Cardiac septum (tissue), 1 donor: ENCODE measurements around the gene WHRN. TPM values are rescaled to one million over a fixed set of nuclear protein-coding genes. Genes with fewer than 3 reads are reported as not detected.

ENCODE experiments used
- DNase-seq: peaks from one replicate; pipeline ENCODE4 v3.0.0-alpha.2; 2020; ENCODE audit warnings: low spot score
- intact Hi-C: fragments of 100-400 bp; cut with DNase I; formaldehyde crosslinking; loops from one replicate; pipeline ENCODE4 v1.14.0; 2022
- total RNA-seq: library from RNA; stranded (reverse); fragmentation: NEBNext Ultra II Directional; extraction: Animal tissue kit (Norgen Biotek cat#: 25700); gene quantifications from one replicate; pipeline ENCODE4 v1.2.1, GENCODE V29; 2021
- donor health status: DM: no; HTN: no; CAD: no.

WHRN gene
- total RNA-seq, 1 donor from 2014 or later, result 0.35 TPM

DNA sequence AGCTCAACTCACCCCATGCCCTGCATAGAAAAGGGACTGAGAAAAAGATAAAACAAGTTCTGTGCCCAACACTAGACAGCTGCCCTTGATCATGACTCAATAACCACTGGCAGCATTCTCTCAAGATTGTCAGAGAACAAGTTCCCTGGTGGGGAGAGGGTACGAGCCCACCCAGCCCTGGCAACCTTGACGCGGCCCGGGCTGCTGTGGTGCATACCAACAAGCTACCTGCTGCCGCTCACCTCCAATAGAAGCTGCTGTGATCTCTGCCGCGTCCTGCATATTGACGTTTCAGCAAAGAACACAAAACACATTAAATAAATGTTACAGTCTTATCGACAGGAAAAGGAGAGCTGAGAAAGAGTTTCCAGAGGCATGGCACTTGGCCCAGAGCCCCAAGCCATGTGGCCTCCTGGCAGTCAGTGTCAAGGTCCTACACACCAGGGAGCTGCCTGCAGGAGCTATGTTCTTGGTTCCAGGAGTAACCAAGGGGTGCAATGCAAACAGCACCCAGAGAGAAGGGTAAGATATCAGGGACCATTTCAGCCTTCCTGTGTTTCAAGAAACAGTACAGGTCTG, 28.3 kb downstream of the WHRN start:
- intact Hi-C loops, result no loop called here
- DNase-seq, result no peak

DNA sequence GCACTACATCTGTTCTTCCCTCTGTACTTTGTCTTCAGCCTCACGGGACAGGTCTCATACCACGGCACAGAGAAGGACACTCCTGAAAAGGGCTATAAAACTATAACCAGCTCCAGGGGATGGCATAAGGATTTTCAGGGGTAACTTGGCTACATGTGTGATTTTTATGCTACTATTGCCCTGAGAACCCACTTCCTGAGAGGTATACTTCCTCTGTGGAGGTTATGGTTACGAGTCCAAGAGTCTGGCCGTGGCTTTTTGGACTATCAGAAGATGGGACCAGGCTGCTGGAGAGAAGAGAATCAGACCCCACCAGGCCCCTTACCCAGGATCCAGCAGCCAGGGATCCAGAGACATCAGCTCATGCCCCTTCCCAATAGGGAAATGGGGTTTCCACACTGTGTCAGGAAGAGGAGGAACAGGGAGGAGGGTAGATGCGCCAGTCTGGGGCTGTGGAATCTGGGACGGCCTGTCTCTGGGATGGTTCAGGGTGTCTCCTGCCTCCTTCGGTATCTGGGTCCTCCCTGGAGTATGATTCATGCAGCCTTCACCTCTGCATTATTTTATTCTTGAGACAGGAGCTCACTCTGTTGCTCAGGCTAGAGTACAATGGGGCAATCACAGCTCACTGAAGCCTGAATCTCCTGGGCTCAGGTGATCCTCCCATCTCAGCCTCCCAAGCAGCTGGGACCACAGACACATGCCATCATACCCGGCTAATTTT, 29.7 kb downstream of the WHRN start:
- DNase-seq, result no peak
- intact Hi-C loops, result no loop called here

- intact Hi-C loops, result no loop called here
- DNase-seq, result no peak
Observed at GRCh38 chr9:114474425-114474824, 30.8 kb downstream of the WHRN start.

DNA sequence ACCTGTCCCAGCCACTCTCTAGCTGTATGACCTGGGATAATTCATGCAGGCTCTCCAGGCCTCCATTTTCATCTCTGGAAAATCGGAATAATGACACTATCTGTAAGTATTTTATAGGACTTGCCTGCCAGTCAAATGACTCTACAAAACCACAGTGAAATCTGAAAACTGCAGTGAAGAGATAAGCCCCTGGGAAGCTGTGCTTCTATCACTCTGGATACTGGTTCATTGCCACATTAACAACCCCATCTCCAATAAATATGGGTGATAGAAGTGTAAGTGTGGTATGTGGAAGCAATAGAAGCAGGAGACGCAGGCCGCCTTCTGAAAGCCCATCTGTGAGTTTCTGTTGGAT, 31.8 kb downstream of the WHRN start:
- no peak for DNase-seq
- intact Hi-C loops, result no loop called here

DNA sequence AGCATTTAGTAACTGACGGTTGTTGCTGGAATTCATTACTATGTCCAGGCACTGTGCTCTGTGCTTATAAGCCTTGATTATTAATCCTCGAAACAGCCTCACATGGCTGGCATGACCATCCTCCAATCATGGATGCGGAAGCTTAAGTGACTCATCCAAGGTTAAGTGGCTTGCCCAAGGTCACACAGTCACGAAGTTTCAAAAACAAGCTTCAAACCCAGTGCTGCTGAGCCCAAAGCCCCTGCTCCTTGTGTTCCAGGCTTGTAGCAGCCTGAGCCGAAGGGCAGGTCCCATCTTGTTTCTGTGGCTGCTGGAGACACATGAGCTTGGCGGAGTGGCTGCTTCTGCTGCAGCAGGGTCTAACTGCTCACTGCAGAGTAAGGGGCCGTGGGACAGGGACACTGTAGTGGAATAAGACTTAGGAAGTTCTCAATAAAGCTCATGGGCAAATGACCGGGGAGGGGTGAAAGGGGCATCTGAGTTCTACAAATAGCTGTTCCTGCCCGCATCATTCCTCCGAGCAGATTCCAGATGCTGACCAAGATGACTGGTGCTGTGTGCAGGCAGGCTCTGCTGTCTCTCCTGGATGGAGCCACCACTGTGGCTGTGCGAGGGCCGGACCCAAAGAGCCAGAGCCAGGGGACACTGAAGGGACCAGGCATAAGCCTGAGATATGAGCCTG, 32.4 kb downstream of the WHRN start:
- DNase-seq, result no peak
- intact Hi-C loops, result no loop called here

DNA sequence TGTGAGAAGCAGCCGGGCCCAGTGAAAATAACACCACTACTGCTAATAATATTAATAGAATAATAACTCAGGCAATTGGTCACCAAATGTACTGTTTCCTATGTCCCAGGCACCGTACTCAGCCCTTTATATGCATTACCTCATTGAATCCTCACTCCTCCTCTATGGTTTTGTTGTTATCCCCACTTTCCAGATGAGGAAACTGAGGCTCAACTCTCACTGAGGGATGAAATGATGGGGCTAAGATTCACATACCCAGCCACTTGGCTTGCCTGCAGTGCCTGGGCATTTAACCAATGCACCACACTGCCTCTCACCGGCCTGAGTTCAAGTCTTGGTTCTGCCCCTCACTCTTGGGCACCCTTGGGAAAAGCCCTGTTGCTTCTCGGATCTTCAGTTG, 34.1 kb downstream of the WHRN start:
- intact Hi-C loops, result no loop called here
- no peak for DNase-seq

- DNase-seq, result no peak
- intact Hi-C loops, result no loop called here
Observed at GRCh38 chr9:114470581-114470980, 34.7 kb downstream of the WHRN start.

GRCh38 chr9:114470121-114470520, 35.2 kb downstream of the WHRN start:
- intact Hi-C loops, result no loop called here
- DNase-seq, result no peak

GRCh38 chr9:114469091-114469853, 36.0 kb downstream of the WHRN start:
- intact Hi-C loops, result no loop called here
- DNase-seq, result no peak

GRCh38 chr9:114467910-114468309, 37.4 kb downstream of the WHRN start:
- intact Hi-C loops, result no loop called here
- no peak for DNase-seq

DNA sequence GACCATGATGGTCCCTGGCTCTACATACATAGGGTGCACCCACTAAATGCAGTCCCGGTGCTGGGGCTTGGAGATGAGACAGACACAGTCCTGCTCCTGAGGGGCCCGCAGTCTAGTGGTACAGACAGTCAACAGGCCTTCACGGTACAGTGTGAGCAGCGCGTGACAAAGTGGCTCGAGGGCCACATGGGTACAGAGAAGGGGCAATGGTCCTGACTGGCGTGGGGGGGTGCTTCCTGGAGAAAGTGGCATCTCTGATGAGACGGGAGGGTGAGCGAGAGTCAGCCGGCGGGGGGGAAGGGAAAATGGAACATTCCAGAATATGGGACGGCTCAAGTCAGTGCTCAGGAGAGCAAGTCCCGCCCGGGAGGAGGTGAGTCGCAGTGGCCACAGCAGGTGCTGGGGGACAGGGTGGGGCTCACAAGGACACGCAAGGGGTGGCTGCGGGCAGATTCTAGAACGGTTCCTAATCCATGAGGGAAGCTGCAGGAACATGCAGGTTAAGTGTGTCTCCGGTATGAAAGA, 38.0 kb downstream of the WHRN start:
- intact Hi-C loops, result no loop called here
- no peak for DNase-seq

- intact Hi-C loops, result no loop called here
- DNase-seq, result no peak
Observed at GRCh38 chr9:114465906-114466900, 39.1 kb downstream of the WHRN start.

GRCh38 chr9:114465417-114465816, 39.9 kb downstream of the WHRN start:
- DNase-seq, result no peak
- intact Hi-C loops, result no loop called here

GRCh38 chr9:114464281-114465051, 40.8 kb downstream of the WHRN start:
- no peak for DNase-seq
- intact Hi-C loops, result no loop called here

GRCh38 chr9:114462791-114463190, 42.5 kb downstream of the WHRN start:
- DNase-seq, result no peak

GRCh38 chr9:114461468-114461867, 43.8 kb downstream of the WHRN start:
- intact Hi-C loops, result no loop called here
- DNase-seq, result no peak

More at GRCh38 chr9:114462791-114463190, 42.5 kb downstream of the WHRN start:
- intact Hi-C loops, result no loop called here

GRCh38 chr9:114460513-114461199, 44.6 kb downstream of the WHRN start:
- DNase-seq, result no peak
- intact Hi-C loops, result no loop called here

- DNase-seq, result no peak
- intact Hi-C loops, result no loop called here
Observed at GRCh38 chr9:114459464-114459863, 45.8 kb downstream of the WHRN start.
